Transverse colon (tissue), 4 donors: ENCODE measurements around the gene CD48. TPM values are rescaled to one million over a fixed set of nuclear protein-coding genes. Genes with fewer than 3 reads are reported as not detected.
"Not testable (repeated sequence)": the region's sequence is repeated elsewhere in the genome, so short reads cannot be mapped to it uniquely, and the experiment has no call there.

ENCODE experiments used
- DNase-seq: peaks from one replicate; pipeline ENCODE4 v3.0.0-alpha.2; 2019
- H3K27ac ChIP-seq, 4 donors: fragments of 200-600 bp; sonication (generic); 2 replicates each; pipeline ENCODE4 v1.5.1; 2016 to 2018; ENCODE audit warnings: inconsistent platforms in 4 of 4
- H3K27me3 ChIP-seq: fragments of 200-600 bp; sonication (generic); 2 replicates; pipeline ENCODE4 v1.5.1; 2017; ENCODE audit warnings: inconsistent platforms
- H3K36me3 ChIP-seq, 4 donors: fragments of 200-600 bp; sonication (generic); 2 replicates each; pipeline ENCODE4 v1.5.1; 2017 to 2019; ENCODE audit warnings: inconsistent platforms in 4 of 4
- H3K4me1 ChIP-seq, 4 donors: fragments of 200-600 bp; sonication (generic); 2 replicates each; pipeline ENCODE4 v1.5.1; 2017 to 2020; ENCODE audit warnings: inconsistent platforms in 4 of 4
- H3K4me3 ChIP-seq, 4 donors: fragments of 200-600 bp; sonication (generic); 1 replicate in 1 of 4; 2 replicates in 3 of 4; pipeline versions ENCODE4 v1.5.1 to v1.6.1; 2017 to 2019; ENCODE audit warnings: inconsistent platforms in 4 of 4
- H3K9me3 ChIP-seq, 2 donors: fragments of 200-600 bp; sonication (generic); 2 replicates each; pipeline ENCODE4 v1.5.1; 2017 to 2019; ENCODE audit warnings: inconsistent platforms in 2 of 2
- CTCF ChIP-seq, 5 experiments: fragments of 200-600 bp in 3 of 5; fragments of 450-650 bp in 2 of 5; sonication (generic) in 3 of 5; IDR thresholded peaks; 1 replicate in 2 of 5; 2 replicates in 3 of 5; pipeline ENCODE4 v1.5.1; 2016 to 2017; ENCODE audit warnings: antibody characterized with exemption in 5 of 5, inconsistent platforms in 3 of 5, mild to moderate bottlenecking in 2 of 5, moderate library complexity in 1 of 5
- EP300 ChIP-seq: sonication (generic); formaldehyde crosslinking; IDR thresholded peaks from one replicate; pipeline ENCODE4 v1.6.1; 2017; ENCODE audit warnings: antibody characterized with exemption, low read depth
- POLR2A ChIP-seq: fragments of 450-650 bp; IDR thresholded peaks from one replicate; pipeline ENCODE4 v1.6.1; 2016; ENCODE audit warnings: antibody characterized with exemption, mild to moderate bottlenecking, moderate library complexity
- POLR2AphosphoS5 ChIP-seq, 3 donors: sonication (generic); formaldehyde crosslinking; IDR thresholded peaks; one replicate each; pipeline ENCODE4 v1.6.1; 2016; ENCODE audit warnings: antibody characterized with exemption in 3 of 3
- WGBS, 2 donors: methylation state at CpG; one replicate each; pipeline ENCODE4 v1.1.5; 2018; ENCODE audit warnings: low coverage in 1 of 2; 5-methylcytosine and 5-hydroxymethylcytosine counted together
- in situ Hi-C, 4 donors: fragments of 200-750 bp; cut with MboI; loops; one replicate each; pipeline versions ENCODE4 v1.15.0 to v1.15.1; 2017; ENCODE audit warnings: low sequenced_read_pairs in 3 of 4, low pct_ligation_motif_present in 1 of 4, low pct_unique_long_range_greater_than_20kb in 1 of 4
- intact Hi-C: fragments of 100-400 bp; cut with DNase I; formaldehyde crosslinking; loops from one replicate; pipeline ENCODE4 v1.15.1; 2023; ENCODE audit warnings: low total_unique reads
- total RNA-seq, 4 donors: library from RNA; depleted of rRNA; stranded (reverse); fragments of >200 nt; gene quantifications; one replicate each; pipeline ENCODE4 v1.1.0, GENCODE V29; 2016

Gene CD48
- total RNA-seq, 4 donors from 2014 or later: 7.5 to 31.3 (median 17.6) TPM; not detected in 1

DNA sequence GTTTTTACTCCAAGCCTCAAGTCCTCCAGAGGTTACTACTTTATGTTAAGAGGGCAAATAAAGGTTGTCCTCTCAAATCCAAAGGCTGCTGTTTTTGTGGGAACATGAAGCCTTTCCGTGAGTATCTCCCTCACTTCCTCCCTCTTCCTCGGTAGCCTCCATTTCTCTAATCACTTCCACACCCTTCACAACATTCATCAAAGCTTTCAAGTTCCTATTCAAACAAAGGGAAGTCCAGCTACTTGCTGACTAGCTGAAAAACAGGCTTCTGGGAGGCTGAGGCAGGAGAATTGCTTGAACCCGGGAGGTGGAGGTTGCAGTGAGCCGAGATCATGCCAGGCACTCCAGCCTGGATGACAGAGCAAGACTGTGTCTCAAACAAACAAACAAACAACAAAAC, 6.6 kb upstream of the CD48 start:
- Histone ChIP-seq H3K9me3 (no peaks in the 10 kb centered on the region), H3K36me3 (no peaks in the 10 kb centered on the region), H3K4me1 (no peaks in the 10 kb centered on the region), H3K27ac (no peak overlapping the region), H3K4me3 (no peak overlapping the region), H3K27me3 (no peaks in the 10 kb centered on the region)
- in situ Hi-C loops: no loop called here
- no peak for DNase-seq
- intact Hi-C loops: no loop called here
- TF ChIP-seq POLR2AphosphoS5 (IDR thresholded peaks at IDR 0.05) (no peak), CTCF (IDR thresholded peaks at IDR 0.05) (no peak), POLR2A (no peak)
- WGBS, 2 donors: 67 to 80% methylated on average over 4 of the region's 4 CpGs

- Histone ChIP-seq H3K36me3 (no peaks in the 10 kb centered on the region), H3K9me3 (no peaks in the 10 kb centered on the region), H3K27me3 (no peaks in the 10 kb centered on the region), H3K27ac (no peak overlapping the region), H3K4me3 (no peak overlapping the region), H3K4me1 (no peaks in the 10 kb centered on the region)
- intact Hi-C loops: no loop called here
- WGBS, 2 donors: 64 to 84% methylated on average over 4 to 5 of the region's 5 CpGs
- no peak for DNase-seq
- TF ChIP-seq EP300: no peak
- TF ChIP-seq CTCF (IDR thresholded peaks at IDR 0.05): no peak
- TF ChIP-seq POLR2AphosphoS5 (IDR thresholded peaks at IDR 0.05): no peak
- TF ChIP-seq POLR2A: no peak
- in situ Hi-C loops: no loop called here
These were observed 5.7 kb upstream of the CD48 start for GRCh38 chr1:160717306-160717705.

GRCh38 chr1:160716013-160716412, 4.4 kb upstream of the CD48 start:
- Histone ChIP-seq H3K27me3 (no peaks in the 10 kb centered on the region), H3K4me1 (peaks cover 0 to 3% (median 0%) of the 10 kb centered on the region in 4 donors), H3K9me3 (no peaks in the 10 kb centered on the region), H3K4me3 (no peak overlapping the region), H3K36me3 (no peaks in the 10 kb centered on the region), H3K27ac (no peak overlapping the region)
- no peak for DNase-seq
- no peak for TF ChIP-seq POLR2A
- no peak for TF ChIP-seq CTCF (IDR thresholded peaks at IDR 0.05)
- TF ChIP-seq EP300: no peak
- TF ChIP-seq POLR2AphosphoS5 (IDR thresholded peaks at IDR 0.05): no peak
- 93 to 100% methylated on average over 1 of the region's 1 CpG for WGBS, 2 donors
- intact Hi-C loops (no loop called here), in situ Hi-C loops (no loop called here)

DNA sequence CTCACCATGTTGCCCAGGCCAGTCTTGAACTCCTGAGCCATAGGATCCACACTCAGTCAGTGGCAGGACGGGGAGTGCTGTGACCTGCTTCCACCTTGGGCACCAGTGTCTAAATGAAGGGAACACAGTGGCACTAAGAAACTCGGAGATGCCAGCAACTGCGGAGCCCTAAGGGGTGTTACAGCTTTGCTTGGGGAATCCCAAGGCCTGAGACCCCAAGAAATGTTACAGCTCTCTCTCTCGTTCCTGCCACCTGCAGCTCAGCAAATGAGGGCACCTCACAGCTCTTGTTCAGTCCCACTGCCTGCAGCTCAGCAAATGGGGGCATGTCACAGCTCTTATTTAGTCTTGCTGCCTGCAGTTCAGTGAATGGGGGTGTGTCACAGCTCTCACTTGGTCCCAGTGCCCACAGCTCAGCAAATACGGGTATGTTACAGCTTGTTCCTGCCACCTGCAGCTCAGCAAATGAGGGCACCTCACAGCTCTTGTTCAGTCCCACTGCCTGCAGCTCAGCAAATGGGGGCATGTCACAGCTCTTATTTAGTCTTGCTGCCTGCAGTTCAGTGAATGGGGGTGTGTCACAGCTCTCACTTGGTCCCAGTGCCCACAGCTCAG, 2.5 kb upstream of the CD48 start:
- H3K36me3 ChIP-seq, H3K27ac ChIP-seq, DNase-seq, H3K4me3 ChIP-seq, H3K27me3 ChIP-seq, H3K9me3 ChIP-seq, H3K4me1 ChIP-seq, intact Hi-C loops, in situ Hi-C loops: not testable (repeated sequence)
- WGBS, 2 donors: 82% methylated on average over 4 of the region's 5 CpGs; no CpG with 5 or more reads in 1 of the 2 donors

DNA sequence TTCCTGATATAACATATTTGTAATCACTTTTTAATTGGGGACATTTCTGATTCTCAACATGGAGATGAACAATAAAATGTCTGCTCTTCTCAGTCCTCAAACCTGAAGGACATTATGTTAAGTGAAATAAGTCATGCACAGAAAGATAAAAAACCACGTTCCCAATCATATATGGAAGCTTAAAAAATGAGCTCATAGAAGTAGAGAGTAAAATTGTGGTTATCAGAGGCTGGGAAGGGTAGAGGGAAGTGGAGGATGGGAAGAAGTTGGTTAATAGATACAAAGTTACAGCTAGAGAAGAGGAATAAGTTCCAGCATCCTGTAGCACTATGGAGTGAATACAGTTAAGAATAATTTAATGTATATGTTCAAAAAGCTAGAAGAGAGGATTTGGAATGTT, 1.5 kb upstream of the CD48 start:
- TF ChIP-seq EP300: no peak
- no peak for DNase-seq
- Histone ChIP-seq H3K4me1 (peaks cover 0 to 3% (median 0%) of the 10 kb centered on the region in 4 donors), H3K36me3 (no peaks in the 10 kb centered on the region), H3K27me3 (no peaks in the 10 kb centered on the region), H3K27ac (peak overlapping the region in 2 of 4 donors; percentile 67 to 74), H3K9me3 (no peaks in the 10 kb centered on the region), H3K4me3 (no peak overlapping the region)
- WGBS, 2 donors: 55 to 60% methylated on average over 1 of the region's 1 CpG
- in situ Hi-C loops (no loop called here), intact Hi-C loops (no loop called here)
